ENCODE data around the gene CATSPER3.

Gene CATSPER3

DNA sequence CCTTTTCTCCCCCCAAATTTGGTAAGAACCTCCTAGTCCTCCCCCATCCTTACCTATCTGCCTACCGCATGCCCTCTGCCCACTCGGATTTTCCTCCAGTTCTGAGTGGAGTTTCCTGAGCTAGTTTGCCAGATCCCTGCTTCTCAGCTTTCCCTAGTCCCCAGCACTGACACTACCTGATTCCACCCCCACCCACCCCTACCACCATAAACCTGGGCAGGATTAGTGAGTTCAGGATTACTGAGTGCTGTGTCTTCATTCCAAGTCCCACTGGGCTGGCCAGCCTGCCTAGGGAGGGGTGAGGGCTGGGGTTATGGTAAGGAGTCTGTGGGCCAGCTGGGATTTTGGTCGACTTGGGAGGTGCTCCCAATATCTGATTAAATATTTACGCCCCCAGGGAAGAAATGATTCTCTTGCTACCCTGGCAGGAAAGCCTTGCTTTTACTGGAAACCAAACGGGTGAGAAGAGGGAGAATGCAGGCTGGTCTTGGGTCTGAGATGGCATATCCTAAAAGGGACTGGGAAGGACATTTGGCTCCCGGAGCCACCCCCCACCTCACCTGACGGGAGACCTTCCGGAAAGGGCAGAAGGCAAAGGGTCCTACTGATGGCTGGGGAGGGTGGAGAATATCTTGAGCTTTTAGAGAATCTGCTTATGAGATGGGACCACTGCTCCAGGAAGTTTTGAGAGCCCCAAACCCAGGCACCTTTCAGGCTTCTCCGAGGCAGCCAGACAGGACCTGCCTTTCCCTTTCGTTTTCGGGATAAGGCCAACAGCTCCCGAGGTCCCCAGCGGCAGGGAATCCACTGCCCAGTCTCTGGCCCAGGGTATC, 62.6 kb downstream of the CATSPER3 start:
- DNase-seq (ENCODE audit: low spot score) = no peak

- DNase-seq (ENCODE audit: low spot score) = no peak
Observed at GRCh38 chr5:135030956-135031812, 63.5 kb downstream of the CATSPER3 start.

DNA sequence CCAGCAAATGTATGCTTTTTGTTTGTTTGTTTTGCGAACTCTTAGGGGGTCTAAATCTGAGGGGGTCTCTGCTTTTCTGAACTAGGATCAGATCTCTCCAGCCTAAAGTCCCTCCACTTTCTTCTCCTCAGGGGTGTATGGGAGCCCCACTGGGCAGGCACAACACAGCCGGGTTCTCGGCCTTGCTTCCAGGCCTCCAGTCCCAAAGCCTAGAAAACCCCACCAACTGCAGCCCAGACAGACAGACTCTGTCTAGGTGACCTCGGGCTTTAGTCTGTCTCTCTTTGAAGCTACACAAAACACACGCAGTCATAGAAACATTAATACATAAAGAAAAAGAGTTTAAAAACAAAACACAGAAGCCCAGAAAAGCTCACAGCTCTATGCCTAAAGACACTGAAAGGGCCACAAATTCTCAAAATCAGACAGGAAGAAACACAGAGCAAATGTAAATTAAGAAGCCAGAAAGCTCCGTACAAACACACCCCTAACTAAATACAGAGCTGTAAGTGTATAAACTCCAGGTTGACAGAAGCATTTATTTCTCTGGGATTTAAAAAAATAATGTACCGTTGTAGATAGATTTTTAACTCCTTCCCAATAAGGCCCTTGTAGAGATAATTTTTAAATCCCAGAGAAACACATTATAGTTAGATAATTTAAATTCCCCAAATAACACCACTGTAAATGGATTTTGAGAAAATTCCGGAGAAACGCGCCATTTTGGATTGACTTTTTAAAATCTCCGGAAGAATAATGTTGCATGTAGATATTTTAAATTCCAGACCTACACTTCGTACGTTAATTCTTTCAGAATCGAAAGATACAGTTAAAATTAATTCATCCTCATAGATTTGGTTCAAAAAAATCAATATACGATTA, 64.3 kb downstream of the CATSPER3 start:
- DNase-seq (ENCODE audit: low spot score) = no peak

GRCh38 chr5:135032695-135032998, 64.9 kb downstream of the CATSPER3 start:
- no peak for DNase-seq (ENCODE audit: low spot score)

DNA sequence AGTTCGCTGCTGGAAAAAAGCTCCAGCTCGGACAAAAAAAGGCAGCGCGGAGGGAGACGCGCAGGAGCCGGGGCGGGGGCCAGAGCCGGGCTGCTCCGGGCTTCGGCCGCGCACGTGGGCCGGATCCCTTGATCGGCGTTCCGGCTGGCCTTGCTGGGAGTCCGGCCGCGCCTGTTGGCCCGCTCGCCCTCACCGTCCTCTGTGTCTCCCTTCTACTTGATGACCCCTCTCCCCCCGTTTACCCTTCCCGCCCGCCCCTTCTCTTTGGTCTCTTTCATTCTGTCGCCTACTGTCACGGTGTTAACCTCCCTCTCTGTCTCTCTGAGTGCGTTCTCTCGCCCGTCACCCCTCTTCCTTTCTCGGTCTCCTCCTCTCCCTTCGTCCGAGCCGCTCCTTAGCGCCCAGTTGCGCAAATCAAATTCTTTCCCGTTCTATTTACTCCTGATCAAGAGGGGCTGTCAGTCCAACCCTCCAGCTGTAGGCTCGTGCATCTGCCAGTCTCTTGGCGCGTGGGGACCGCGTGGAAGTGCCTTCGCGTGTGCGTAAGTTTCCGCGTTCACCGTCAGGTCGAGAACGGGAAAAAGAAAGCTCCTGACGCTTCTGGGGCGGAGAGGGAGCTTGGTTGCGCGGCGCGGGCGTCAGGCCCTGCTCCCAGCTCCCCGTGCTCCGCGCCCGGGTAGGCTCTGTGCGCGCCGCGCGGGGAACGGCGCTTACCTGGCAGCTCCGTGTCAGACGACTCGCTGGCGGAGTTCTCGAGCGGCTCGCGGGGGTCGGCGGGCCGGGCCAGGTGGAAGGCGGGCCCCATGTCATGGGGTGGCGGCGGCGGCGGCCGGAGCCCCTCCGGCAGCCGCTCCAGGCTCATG, 65.5 kb downstream of the CATSPER3 start:
- no peak for DNase-seq (ENCODE audit: low spot score)

- no peak for DNase-seq (ENCODE audit: low spot score)
Observed at GRCh38 chr5:135033901-135034235, 66.2 kb downstream of the CATSPER3 start, which contains the start of gene PITX1. TSS of gene PITX1 (minus strand) at chr5:135034228. CDS start at chr5:135033881, 347 bp downstream.

DNA sequence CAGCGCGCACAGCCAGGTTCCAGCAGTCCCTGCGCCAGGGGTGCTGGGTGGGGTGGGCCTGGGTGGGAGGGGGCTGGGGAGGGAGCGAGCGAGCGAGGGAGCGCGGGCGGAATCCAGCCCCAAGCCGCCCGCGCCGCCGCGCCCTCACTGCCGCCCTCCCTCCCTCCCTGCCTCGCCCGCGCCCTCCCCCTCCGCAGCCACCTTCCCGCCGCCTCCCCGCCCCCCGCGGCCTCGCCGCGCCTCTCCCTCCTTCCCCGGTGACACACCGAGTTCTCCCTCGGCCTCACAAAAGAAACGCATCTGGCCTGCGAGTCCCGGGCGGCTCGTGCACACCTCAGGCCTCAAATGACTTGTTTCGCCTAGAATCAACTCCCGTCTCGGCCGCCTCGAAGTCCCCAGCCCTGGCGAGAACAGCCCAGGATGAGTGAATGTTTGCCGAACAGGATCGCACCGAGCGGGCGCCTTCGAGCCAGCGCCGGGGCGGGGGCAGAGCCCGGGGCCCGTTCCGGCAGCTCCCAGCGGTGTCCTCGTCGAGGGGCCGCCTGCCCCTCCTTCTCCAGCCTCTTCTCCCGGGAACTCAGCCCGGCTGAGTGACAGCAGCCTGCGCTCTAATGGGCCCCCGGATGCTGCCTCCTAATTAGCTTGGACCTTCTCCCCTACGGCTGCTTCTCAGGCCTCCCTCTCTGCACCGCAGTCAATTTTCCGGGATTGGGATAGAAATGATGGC, 66.7 kb downstream of the CATSPER3 start:
- DNase-seq (ENCODE audit: low spot score) = peak; percentile 11

GRCh38 chr5:135034963-135035677, 67.4 kb downstream of the CATSPER3 start:
- DNase-seq (ENCODE audit: low spot score) = no peak

DNA sequence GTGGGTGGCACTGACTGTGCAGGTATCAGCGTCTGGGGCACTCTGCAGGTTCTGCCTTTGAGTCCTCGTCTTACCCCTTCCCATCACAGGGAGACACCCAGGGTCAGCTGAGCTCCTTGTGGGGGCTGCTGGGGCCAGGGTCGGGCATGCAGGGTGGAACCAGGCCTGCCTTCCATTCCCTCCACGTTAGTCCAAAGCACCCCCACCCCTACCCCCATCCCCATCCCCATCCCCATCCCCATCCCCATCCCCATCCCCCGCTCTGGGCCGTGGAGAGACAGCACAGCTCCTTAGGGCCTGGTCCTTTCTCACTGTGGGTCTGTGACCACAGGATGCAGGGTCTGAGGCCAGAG, 67.9 kb downstream of the CATSPER3 start:
- no peak for DNase-seq (ENCODE audit: low spot score)

DNA sequence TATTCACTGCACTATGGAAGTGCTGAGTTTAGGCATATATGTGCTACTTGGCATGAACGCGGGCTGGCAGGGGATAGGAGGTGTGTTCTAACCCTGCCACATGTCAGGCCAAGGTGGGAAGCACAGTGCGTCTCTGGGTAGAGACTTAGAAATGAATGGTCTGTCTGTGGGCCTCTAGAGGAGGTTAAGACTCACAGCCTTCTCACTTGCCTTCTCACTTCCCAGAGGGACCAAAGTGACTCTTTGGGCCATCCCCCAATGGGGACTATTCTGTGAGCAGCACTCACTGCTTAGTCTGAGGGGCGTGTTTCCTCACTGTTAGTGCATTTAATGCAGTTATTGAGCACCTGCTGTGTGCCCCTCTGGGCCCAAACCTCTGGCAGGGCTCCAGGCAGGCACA, 68.7 kb downstream of the CATSPER3 start:
- DNase-seq (ENCODE audit: low spot score) = no peak

DNA sequence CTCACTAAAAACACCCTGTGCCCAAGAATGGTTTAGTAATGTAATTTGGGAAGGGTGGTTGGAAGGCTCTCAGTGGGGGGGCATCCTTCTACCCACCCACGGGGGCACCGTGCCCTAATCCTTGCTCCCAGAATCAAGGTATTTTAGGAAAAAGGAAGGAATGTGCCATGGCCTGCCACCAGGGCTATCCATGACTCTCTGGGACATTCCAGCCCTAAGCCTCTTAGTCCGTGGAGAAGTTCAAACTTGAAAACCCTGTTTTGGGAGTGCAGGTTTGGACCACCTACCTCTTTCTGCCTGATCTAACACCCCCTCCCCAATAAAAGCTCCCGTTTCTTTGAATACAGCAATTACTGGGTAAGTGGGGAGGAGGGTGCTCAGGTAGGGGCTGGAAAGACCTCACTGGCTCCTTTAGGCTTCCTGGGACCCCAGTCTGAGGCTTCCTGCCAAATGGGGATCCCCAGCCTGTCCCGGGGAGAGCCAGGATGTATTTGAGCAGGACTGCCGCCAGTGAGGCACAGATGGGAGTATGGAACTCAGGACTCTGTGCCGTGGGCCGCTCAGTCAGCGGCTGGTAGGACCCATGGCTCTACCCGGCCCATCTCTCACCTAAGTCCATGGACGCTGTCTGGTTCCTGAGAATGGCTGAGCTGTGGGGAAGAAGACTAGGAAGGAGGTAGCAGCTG, 70.0 kb downstream of the CATSPER3 start:
- DNase-seq (ENCODE audit: low spot score) = no peak

GRCh38 chr5:135038205-135038812, 70.6 kb downstream of the CATSPER3 start:
- DNase-seq (ENCODE audit: low spot score) = no peak

DNA sequence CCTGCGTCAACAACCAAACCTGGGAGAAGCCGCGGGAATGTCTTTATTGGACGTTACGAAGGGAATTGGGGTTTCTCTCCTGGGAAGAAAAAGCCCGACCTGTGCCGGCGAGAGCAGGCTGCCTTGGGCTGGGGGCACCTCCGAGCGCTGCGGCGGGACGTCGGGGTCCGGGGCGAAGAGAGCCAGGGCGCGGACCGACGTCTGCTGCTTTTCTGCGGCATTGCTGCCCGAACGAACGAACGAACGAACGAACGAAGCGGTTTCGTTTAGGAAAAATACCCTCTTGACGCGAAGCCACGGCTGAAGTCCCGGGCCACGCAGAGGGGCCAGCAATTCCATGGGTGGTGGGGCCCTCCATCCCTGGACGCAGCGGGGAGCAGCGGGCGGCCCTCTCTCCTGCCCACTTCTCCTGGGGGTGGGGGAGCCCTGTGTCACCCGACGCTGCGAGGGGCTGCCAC, 71.1 kb downstream of the CATSPER3 start:
- no peak for DNase-seq (ENCODE audit: low spot score)

- no peak for DNase-seq (ENCODE audit: low spot score)
Observed at GRCh38 chr5:135039271-135040033, 71.7 kb downstream of the CATSPER3 start.

DNA sequence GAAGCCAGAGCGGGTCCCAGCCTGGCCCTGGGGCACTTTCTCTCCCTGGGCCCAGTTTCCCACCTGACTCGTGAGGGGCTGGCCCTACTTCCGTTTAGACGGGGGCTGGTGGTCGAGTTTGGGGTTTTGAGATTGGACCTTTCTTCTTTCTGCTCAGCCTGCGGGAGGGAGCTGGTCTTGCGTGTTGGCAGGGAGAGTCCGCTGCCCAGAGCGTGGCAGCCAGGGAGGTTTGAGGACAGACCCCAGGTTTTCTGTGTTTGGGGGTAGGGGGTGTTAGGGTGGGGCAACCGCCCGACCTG, 72.3 kb downstream of the CATSPER3 start:
- DNase-seq (ENCODE audit: low spot score) = no peak

DNA sequence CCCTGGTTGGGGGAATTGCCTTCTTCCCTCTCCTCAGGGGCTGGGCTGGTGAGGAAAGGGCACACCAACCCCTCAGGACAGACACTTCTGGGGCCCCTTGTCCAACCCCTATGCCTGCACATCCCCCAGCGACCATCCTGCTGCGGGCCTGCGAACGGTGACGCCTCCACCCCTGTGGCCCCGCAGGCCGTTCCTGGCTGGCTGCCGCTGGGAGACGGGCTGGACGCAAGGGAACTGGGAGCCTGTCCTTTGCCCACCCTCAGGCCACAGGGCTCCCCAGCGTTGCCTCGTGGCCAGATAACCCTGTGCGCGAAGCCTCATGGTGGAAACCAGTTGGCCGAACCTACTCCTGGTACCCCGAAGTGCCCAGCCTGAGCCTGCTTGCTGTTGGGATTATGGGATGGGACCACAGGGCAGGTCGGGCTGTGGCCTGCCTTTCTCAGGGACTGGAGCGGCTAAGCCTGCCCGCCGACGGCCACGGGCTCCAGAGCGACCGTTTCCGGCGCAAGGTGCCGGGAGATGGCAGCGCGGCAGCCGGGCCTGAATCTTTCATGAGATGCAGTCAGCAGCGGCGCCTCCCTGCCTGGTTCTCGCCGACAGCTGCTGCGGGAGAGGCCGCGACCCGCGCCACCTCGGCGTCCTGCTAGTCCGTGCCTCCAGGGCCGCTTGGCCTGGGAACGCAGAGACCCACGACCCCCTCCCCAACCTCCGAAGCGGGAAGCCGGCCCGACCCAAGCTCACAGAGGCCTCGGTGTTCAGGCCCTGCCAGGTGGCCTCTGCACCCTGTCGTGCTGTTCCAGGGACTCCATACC, 72.8 kb downstream of the CATSPER3 start:
- DNase-seq (ENCODE audit: low spot score) = no peak

DNA sequence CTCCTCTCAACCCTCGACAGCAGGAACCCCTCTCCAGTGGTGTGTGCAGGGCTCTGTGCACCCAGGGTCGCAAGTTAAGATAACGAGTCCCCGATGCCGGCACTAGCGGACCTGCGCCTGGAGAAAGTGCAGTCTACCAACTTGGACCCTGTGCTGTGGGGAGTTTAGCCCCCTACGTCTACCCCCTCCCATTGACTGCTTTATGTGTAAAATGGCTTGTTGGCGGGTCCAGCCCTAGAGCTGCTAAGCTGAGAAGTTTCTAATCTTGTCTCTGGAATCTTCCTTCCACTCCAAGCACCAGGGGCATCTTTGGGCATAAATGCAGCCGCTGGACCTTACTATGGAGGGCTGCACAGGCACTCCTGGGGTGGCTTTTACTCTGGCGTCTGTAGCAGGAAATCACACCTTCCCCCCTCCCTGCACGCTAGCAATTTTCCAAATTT, 73.5 kb downstream of the CATSPER3 start:
- DNase-seq (ENCODE audit: low spot score) = no peak

- DNase-seq (ENCODE audit: low spot score) = no peak
Observed at GRCh38 chr5:135041726-135042125, 74.0 kb downstream of the CATSPER3 start.
